ENCODE data around the gene PDLIM3.

The PDLIM3 gene

GRCh38 chr4:185504098-185505047, 30.9 kb downstream of the PDLIM3 start:
- no peaks in the 10 kb centered on the region for H3K79me2 ChIP-seq (ENCODE audit: low read length)
- no peak for DNase-seq
- H3K36me3 ChIP-seq (replicated peaks; ENCODE audit: insufficient read depth, low read length) = no peaks in the 10 kb centered on the region
- TF ChIP-seq CTCF (IDR thresholded peaks at IDR 0.05; ENCODE audit: low read length) (no peak), EZH2phosphoT487 (IDR thresholded peaks at IDR 0.05; ENCODE audit: low read length) (no peak), EZH2 (optimal IDR thresholded peaks at IDR 0.05; ENCODE audit: low read depth, low read length) (no peak)
- H3K9me2 ChIP-seq (replicated peaks; ENCODE audit: insufficient read depth, low read length) = no peaks in the 10 kb centered on the region
- no peak overlapping the region for H2AFZ ChIP-seq (ENCODE audit: low read length)
- no peak overlapping the region for H3K27ac ChIP-seq (ENCODE audit: low read length)
- H3K4me1 ChIP-seq (ENCODE audit: low read length) = no peaks in the 10 kb centered on the region
- no peaks in the 10 kb centered on the region for H3K9me3 ChIP-seq (replicated peaks; ENCODE audit: insufficient read depth, low read length)
- no peaks in the 10 kb centered on the region for H3F3A ChIP-seq (ENCODE audit: insufficient read depth, low read length)
- no peak overlapping the region for H3K9ac ChIP-seq (ENCODE audit: low read length)
- no peak overlapping the region for H3K4me3 ChIP-seq (ENCODE audit: low read length)
- H3K27me3 ChIP-seq (replicated peaks; ENCODE audit: insufficient read depth, low read length) = no peaks in the 10 kb centered on the region
- no peak overlapping the region for H3K4me2 ChIP-seq (ENCODE audit: low read depth, low read length)
- H4K20me1 ChIP-seq (ENCODE audit: insufficient read depth, low read length) = no peaks in the 10 kb centered on the region

GRCh38 chr4:185502386-185502785, 32.9 kb downstream of the PDLIM3 start:
- Histone ChIP-seq H3K79me2 (ENCODE audit: low read length) (no peaks in the 10 kb centered on the region), H3K9me3 (replicated peaks; ENCODE audit: insufficient read depth, low read length) (no peaks in the 10 kb centered on the region), H3K27ac (ENCODE audit: low read length) (no peak overlapping the region), H3K4me3 (ENCODE audit: low read length) (no peak overlapping the region), H3K9ac (ENCODE audit: low read length) (no peak overlapping the region), H3K9me2 (replicated peaks; ENCODE audit: insufficient read depth, low read length) (no peaks in the 10 kb centered on the region), H4K20me1 (ENCODE audit: insufficient read depth, low read length) (no peaks in the 10 kb centered on the region), H3K4me2 (ENCODE audit: low read depth, low read length) (no peak overlapping the region), H2AFZ (ENCODE audit: low read length) (no peak overlapping the region), H3K27me3 (replicated peaks; ENCODE audit: insufficient read depth, low read length) (no peaks in the 10 kb centered on the region), H3F3A (ENCODE audit: insufficient read depth, low read length) (no peaks in the 10 kb centered on the region), H3K4me1 (ENCODE audit: low read length) (no peaks in the 10 kb centered on the region), H3K36me3 (replicated peaks; ENCODE audit: insufficient read depth, low read length) (no peaks in the 10 kb centered on the region)
- DNase-seq = no peak
- no peak for TF ChIP-seq EZH2 (optimal IDR thresholded peaks at IDR 0.05; ENCODE audit: low read depth, low read length)
- TF ChIP-seq CTCF (IDR thresholded peaks at IDR 0.05; ENCODE audit: low read length) = no peak
- no peak for TF ChIP-seq EZH2phosphoT487 (IDR thresholded peaks at IDR 0.05; ENCODE audit: low read length)

GRCh38 chr4:185500576-185500975, 34.7 kb downstream of the PDLIM3 start:
- no peak overlapping the region for H2AFZ ChIP-seq (ENCODE audit: low read length)
- H3K27me3 ChIP-seq (replicated peaks; ENCODE audit: insufficient read depth, low read length) = no peaks in the 10 kb centered on the region
- H4K20me1 ChIP-seq (ENCODE audit: insufficient read depth, low read length) = no peaks in the 10 kb centered on the region
- TF ChIP-seq CTCF (IDR thresholded peaks at IDR 0.05; ENCODE audit: low read length) (no peak), EZH2 (optimal IDR thresholded peaks at IDR 0.05; ENCODE audit: low read depth, low read length) (no peak), EZH2phosphoT487 (IDR thresholded peaks at IDR 0.05; ENCODE audit: low read length) (no peak)
- H3K4me3 ChIP-seq (ENCODE audit: low read length) = no peak overlapping the region
- no peak overlapping the region for H3K9ac ChIP-seq (ENCODE audit: low read length)
- H3K79me2 ChIP-seq (ENCODE audit: low read length) = no peaks in the 10 kb centered on the region
- H3K4me1 ChIP-seq (ENCODE audit: low read length) = no peaks in the 10 kb centered on the region
- H3K9me3 ChIP-seq (replicated peaks; ENCODE audit: insufficient read depth, low read length) = no peaks in the 10 kb centered on the region
- no peaks in the 10 kb centered on the region for H3F3A ChIP-seq (ENCODE audit: insufficient read depth, low read length)
- H3K4me2 ChIP-seq (ENCODE audit: low read depth, low read length) = no peak overlapping the region
- H3K9me2 ChIP-seq (replicated peaks; ENCODE audit: insufficient read depth, low read length) = no peaks in the 10 kb centered on the region
- H3K27ac ChIP-seq (ENCODE audit: low read length) = no peak overlapping the region
- no peaks in the 10 kb centered on the region for H3K36me3 ChIP-seq (replicated peaks; ENCODE audit: insufficient read depth, low read length)
- DNase-seq = no peak

Data from MM.1S (cell line).